Fibroblast of lung (primary cell): Measurements from ENCODE around the gene SRI. TPM values are rescaled to one million over a fixed set of nuclear protein-coding genes. Genes with fewer than 3 reads are reported as not detected.

ENCODE experiments used
- DNase-seq, 2 donors: peaks; one replicate each; pipeline versions ENCODE4 v3.0.0 to v3.0.0-alpha.2; 2010; ENCODE audit warnings: low read depth in 2 of 2
- H2AFZ ChIP-seq: 2 replicates; pipeline ENCODE4 v1.5.1; 2012; ENCODE audit warnings: low read length, control low read depth, inconsistent platforms
- H3K27ac ChIP-seq: 2 replicates; pipeline ENCODE4 v1.5.1; 2011; ENCODE audit warnings: low read length, control low read depth; ENCODE audit not compliant: insufficient read depth
- H3K27me3 ChIP-seq: 2 replicates; pipeline ENCODE4 v1.5.1; 2011; ENCODE audit warnings: mild to moderate bottlenecking, low read length; ENCODE audit not compliant: control insufficient read depth, insufficient read depth
- H3K36me3 ChIP-seq: 2 replicates; pipeline ENCODE4 v1.5.1; 2011; ENCODE audit warnings: low read length; ENCODE audit not compliant: control insufficient read depth, insufficient read depth
- H3K4me1 ChIP-seq: 2 replicates; pipeline ENCODE4 v1.5.1; 2011; ENCODE audit warnings: low read length; ENCODE audit not compliant: control insufficient read depth, insufficient read depth; ENCODE audit errors: extremely low read depth
- H3K4me2 ChIP-seq: 2 replicates; pipeline ENCODE4 v1.5.1; 2011; ENCODE audit warnings: low read length, control low read depth; ENCODE audit not compliant: insufficient read depth; ENCODE audit errors: extremely low read depth
- H3K4me3 ChIP-seq, 4 experiments: fragments of 200-600 bp in 1 of 4; sonication (generic) in 1 of 4; replicated peaks in 1 of 4; 2 replicates each; pipeline ENCODE4 v1.5.1; 2011 to 2016; ENCODE audit warnings: low read length in 4 of 4, low read depth in 3 of 4, mild to moderate bottlenecking in 3 of 4, control low read depth in 2 of 4, inconsistent platforms in 1 of 4, mixed read lengths in 1 of 4; ENCODE audit not compliant: insufficient read depth in 1 of 4; ENCODE audit errors: control extremely low read depth in 1 of 4
- H3K79me2 ChIP-seq: 2 replicates; pipeline ENCODE4 v1.5.1; 2012; ENCODE audit warnings: mild to moderate bottlenecking, low read length, inconsistent platforms; ENCODE audit not compliant: control insufficient read depth, insufficient read depth
- H3K9ac ChIP-seq: 2 replicates; pipeline ENCODE4 v1.5.1; 2011; ENCODE audit warnings: mild to moderate bottlenecking, low read length, control low read depth; ENCODE audit not compliant: insufficient read depth
- H3K9me3 ChIP-seq: 2 replicates; pipeline ENCODE4 v1.5.1; 2012; ENCODE audit warnings: low read depth, low read length; ENCODE audit not compliant: control insufficient read depth, insufficient read depth
- H4K20me1 ChIP-seq: 2 replicates; pipeline ENCODE4 v1.5.1; 2011; ENCODE audit warnings: low read length; ENCODE audit not compliant: control insufficient read depth, insufficient read depth; ENCODE audit errors: extremely low read depth
- CTCF ChIP-seq, 2 donors: IDR thresholded peaks in 1 of 2; conservative IDR thresholded peaks in 1 of 2; 1 replicate in 1 of 2; 2 replicates in 1 of 2; pipeline ENCODE4 v1.5.1; 2011 to 2012; ENCODE audit warnings: low read length in 2 of 2, control low read depth in 1 of 2, inconsistent platforms in 1 of 2, low read depth in 1 of 2, mild to moderate bottlenecking in 1 of 2
- EZH2 ChIP-seq: IDR thresholded peaks from 2 replicates; pipeline ENCODE4 v1.5.1; 2012; ENCODE audit warnings: low read length, control low read depth, mild to moderate bottlenecking; ENCODE audit errors: missing control alignments
- polyA plus RNA-seq, 2 donors: library from polyadenylated mRNA; depleted of rRNA in 1 of 2; stranded (reverse) in 1 of 2; unstranded in 1 of 2; fragments of >200 nt; gene quantifications; 2 replicates each; pipeline ENCODE4 v1.2.1, GENCODE V29; 2011 to 2012; ENCODE audit warnings: missing spikeins in 1 of 2
- total RNA-seq: library from RNA; depleted of rRNA; stranded (reverse); fragments of >200 nt; gene quantifications from 2 replicates; pipeline ENCODE4 v1.2.1, GENCODE V29; 2014

SRI gene
- total and polyA plus RNA-seq, 2 donors (not counting 1 experiment from before 2014, with no cell fraction given) = 75.1 to 204 TPM

GRCh38 chr7:88206254-88206653, 13.6 kb downstream of the SRI start:
- H3K9me3 ChIP-seq = no peaks in the 10 kb centered on the region
- no peaks in the 10 kb centered on the region for H4K20me1 ChIP-seq
- TF ChIP-seq CTCF (conservative IDR thresholded peaks at IDR 0.05 in 1 of 2, IDR thresholded peaks at IDR 0.05 in 1 of 2; ENCODE audit: low read depth in 1 of 2, low read length in 2 of 2) (no peak), EZH2 (no peak)
- no peaks in the 10 kb centered on the region for H3K79me2 ChIP-seq
- peaks cover 10% of the 10 kb centered on the region for H3K36me3 ChIP-seq
- H2AFZ ChIP-seq = no peak overlapping the region
- no peak overlapping the region for H3K4me3 ChIP-seq
- no peaks in the 10 kb centered on the region for H3K27me3 ChIP-seq
- H3K9ac ChIP-seq = no peak overlapping the region
- no peak overlapping the region for H3K4me2 ChIP-seq
- DNase-seq = no peak
- H3K4me1 ChIP-seq = no peaks in the 10 kb centered on the region
- no peak overlapping the region for H3K27ac ChIP-seq

DNA sequence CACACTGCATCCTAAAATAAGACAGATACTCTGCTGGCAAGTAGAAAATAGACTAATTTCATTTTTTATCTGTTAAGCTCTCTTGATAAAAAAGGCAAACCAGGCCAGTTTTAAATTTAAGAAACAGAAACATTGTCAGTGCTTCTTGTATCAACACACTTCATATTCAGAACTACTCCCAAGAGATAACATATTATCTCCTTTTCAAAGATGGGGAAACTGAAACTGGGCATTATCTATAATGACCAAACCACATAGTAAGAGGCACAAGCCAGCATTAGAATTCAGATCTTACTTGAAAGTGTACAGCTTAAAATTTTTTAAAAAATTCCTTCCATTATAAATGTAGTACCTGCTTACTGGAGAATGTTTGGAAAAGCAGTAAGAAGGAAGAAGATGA, 14.7 kb downstream of the SRI start:
- H3K27ac ChIP-seq = no peak overlapping the region
- no peaks in the 10 kb centered on the region for H3K4me1 ChIP-seq
- no peak overlapping the region for H2AFZ ChIP-seq
- H3K36me3 ChIP-seq = peaks cover 8% of the 10 kb centered on the region
- no peak overlapping the region for H3K4me3 ChIP-seq
- H3K79me2 ChIP-seq = no peaks in the 10 kb centered on the region
- TF ChIP-seq EZH2 = no peak
- TF ChIP-seq CTCF (conservative IDR thresholded peaks at IDR 0.05 in 1 of 2, IDR thresholded peaks at IDR 0.05 in 1 of 2; ENCODE audit: low read depth in 1 of 2, low read length in 2 of 2) = no peak
- H3K9ac ChIP-seq = no peak overlapping the region
- H3K9me3 ChIP-seq = no peaks in the 10 kb centered on the region
- no peak for DNase-seq
- no peak overlapping the region for H3K4me2 ChIP-seq
- H3K27me3 ChIP-seq = no peaks in the 10 kb centered on the region
- H4K20me1 ChIP-seq = no peaks in the 10 kb centered on the region

- no peak for DNase-seq
- H3K4me2 ChIP-seq = no peak overlapping the region
Measured at GRCh38 chr7:88204525-88205110, 15.2 kb downstream of the SRI start.

More at GRCh38 chr7:88204525-88205110, 15.2 kb downstream of the SRI start:
- peaks cover 8% of the 10 kb centered on the region for H3K36me3 ChIP-seq
- H3K79me2 ChIP-seq = no peaks in the 10 kb centered on the region
- H3K9ac ChIP-seq = no peak overlapping the region
- no peaks in the 10 kb centered on the region for H3K9me3 ChIP-seq
- H2AFZ ChIP-seq = no peak overlapping the region
- no peak for TF ChIP-seq EZH2
- TF ChIP-seq CTCF (conservative IDR thresholded peaks at IDR 0.05 in 1 of 2, IDR thresholded peaks at IDR 0.05 in 1 of 2; ENCODE audit: low read depth in 1 of 2, low read length in 2 of 2) = no peak
- H4K20me1 ChIP-seq = no peaks in the 10 kb centered on the region
- no peak overlapping the region for H3K4me3 ChIP-seq
- H3K27me3 ChIP-seq = no peaks in the 10 kb centered on the region
- H3K27ac ChIP-seq = no peak overlapping the region
- no peaks in the 10 kb centered on the region for H3K4me1 ChIP-seq
